Spleen (tissue), 7 donors: ENCODE measurements around the gene HPCAL1.

ENCODE experiments used
- POLR2A ChIP-seq, 3 donors: fragments of 450-650 bp; IDR thresholded peaks; one replicate each; pipeline ENCODE4 v1.5.1; 2017; ENCODE audit warnings: antibody characterized with exemption in 3 of 3, mild to moderate bottlenecking in 1 of 3
- POLR2AphosphoS5 ChIP-seq, 3 donors: sonication (generic); formaldehyde crosslinking; IDR thresholded peaks; one replicate each; pipeline ENCODE4 v1.5.1; 2017; ENCODE audit warnings: antibody characterized with exemption in 3 of 3
- TF ChIP-seq, protein P1 (sequence below), 11 experiments: fragments of 200-600 bp in 7 of 11; fragments of 450-650 bp in 4 of 11; sonication (generic) in 4 of 11; IDR thresholded peaks in 8 of 11; conservative IDR thresholded peaks in 3 of 11; 1 replicate in 7 of 11; 2 replicates in 4 of 11; pipeline versions ENCODE4 v1.4.0 to v1.8.0; 2016 to 2021; ENCODE audit warnings: antibody characterized with exemption in 11 of 11, inconsistent platforms in 4 of 11, mild to moderate bottlenecking in 1 of 11
- donor health status: DM: no; HTN: no; CAD: no; lungs with moderate emphysema.
- donor health status: DM: no; HTN: no; CAD: no.
- donor health status: DM: no; HTN: no; CAD: no.

GRCh38 chr2:10267036-10267435, 35.7 kb upstream of the HPCAL1 start:
- TF ChIP-seq POLR2A (IDR thresholded peaks at IDR 0.05) (no peak), POLR2AphosphoS5 (IDR thresholded peaks at IDR 0.05) (no peak)
- TF ChIP-seq, protein P1, sequence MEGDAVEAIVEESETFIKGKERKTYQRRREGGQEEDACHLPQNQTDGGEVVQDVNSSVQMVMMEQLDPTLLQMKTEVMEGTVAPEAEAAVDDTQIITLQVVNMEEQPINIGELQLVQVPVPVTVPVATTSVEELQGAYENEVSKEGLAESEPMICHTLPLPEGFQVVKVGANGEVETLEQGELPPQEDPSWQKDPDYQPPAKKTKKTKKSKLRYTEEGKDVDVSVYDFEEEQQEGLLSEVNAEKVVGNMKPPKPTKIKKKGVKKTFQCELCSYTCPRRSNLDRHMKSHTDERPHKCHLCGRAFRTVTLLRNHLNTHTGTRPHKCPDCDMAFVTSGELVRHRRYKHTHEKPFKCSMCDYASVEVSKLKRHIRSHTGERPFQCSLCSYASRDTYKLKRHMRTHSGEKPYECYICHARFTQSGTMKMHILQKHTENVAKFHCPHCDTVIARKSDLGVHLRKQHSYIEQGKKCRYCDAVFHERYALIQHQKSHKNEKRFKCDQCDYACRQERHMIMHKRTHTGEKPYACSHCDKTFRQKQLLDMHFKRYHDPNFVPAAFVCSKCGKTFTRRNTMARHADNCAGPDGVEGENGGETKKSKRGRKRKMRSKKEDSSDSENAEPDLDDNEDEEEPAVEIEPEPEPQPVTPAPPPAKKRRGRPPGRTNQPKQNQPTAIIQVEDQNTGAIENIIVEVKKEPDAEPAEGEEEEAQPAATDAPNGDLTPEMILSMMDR (IDR thresholded peaks at IDR 0.05 in 8 of 11, conservative IDR thresholded peaks at IDR 0.05 in 3 of 11), result no peak
